HepG2 (cell line): ENCODE results near the gene PLIN1. TPM values are rescaled to one million over a fixed set of nuclear protein-coding genes. Genes with fewer than 3 reads are reported as not detected.

Experiments used
- ERF ChIP-seq: IDR thresholded peaks from 2 replicates; pipeline ENCODE4 v1.6.1; 2018; ENCODE audit warnings: missing biosample characterization, missing genetic modification reagents
- FOXJ3 ChIP-seq: sonication (generic); formaldehyde crosslinking; IDR thresholded peaks from 2 replicates; pipeline ENCODE4 v1.4.0; 2020; ENCODE audit warnings: missing genetic modification reagents, mild to moderate bottlenecking, borderline replicate concordance
- HHEX ChIP-seq: IDR thresholded peaks from 2 replicates; pipeline ENCODE4 v1.6.1; 2016; ENCODE audit warnings: control low read depth
- JARID2 ChIP-seq: sonication (generic); formaldehyde crosslinking; IDR thresholded peaks from 2 replicates; pipeline ENCODE4 v1.8.1; 2023; ENCODE audit warnings: missing genetic modification reagents, inconsistent platforms; ENCODE audit not compliant: insufficient replicate concordance
- KLF16 ChIP-seq, 2 experiments: sonication (generic) in 1 of 2; formaldehyde crosslinking in 1 of 2; IDR thresholded peaks; 2 replicates each; pipeline versions ENCODE4 v1.6.1 to v1.8.0; 2016 to 2023; ENCODE audit warnings: missing genetic modification reagents in 2 of 2, missing compliant biosample characterization in 1 of 2
- KMT2A ChIP-seq: sonication (generic); formaldehyde crosslinking; IDR thresholded peaks from 2 replicates; pipeline ENCODE4 v1.4.0; 2020; ENCODE audit warnings: missing genetic modification reagents
- MAFG ChIP-seq: sonication (generic); formaldehyde crosslinking; IDR thresholded peaks from 2 replicates; pipeline ENCODE4 v1.5.1; 2020; ENCODE audit warnings: mild to moderate bottlenecking, missing genetic modification reagents
- PHF8 ChIP-seq: sonication (generic); formaldehyde crosslinking; IDR thresholded peaks from 2 replicates; pipeline ENCODE4 v1.5.0; 2020; ENCODE audit warnings: missing genetic modification reagents
- SETDB1 ChIP-seq: sonication (generic); formaldehyde crosslinking; IDR thresholded peaks from 2 replicates; pipeline ENCODE4 v1.5.1; 2020; ENCODE audit warnings: missing genetic modification reagents, mild to moderate bottlenecking, borderline replicate concordance
- TGIF2 ChIP-seq: IDR thresholded peaks from 2 replicates; pipeline ENCODE4 v1.6.1; 2016; ENCODE audit warnings: control low read depth, missing compliant biosample characterization
- U2AF2 ChIP-seq: fragments of 200-400 bp; formaldehyde crosslinking; IDR thresholded peaks from 2 replicates; pipeline ENCODE4 v1.6.1; 2017; ENCODE audit warnings: low read depth, mild to moderate bottlenecking, low read length
- ZKSCAN5 ChIP-seq: sonication (generic); formaldehyde crosslinking; IDR thresholded peaks from 2 replicates; pipeline ENCODE4 v1.5.1; 2020; ENCODE audit warnings: mild to moderate bottlenecking, missing genetic modification reagents
- ZKSCAN8 ChIP-seq: IDR thresholded peaks from 2 replicates; pipeline ENCODE4 v1.6.1; 2016; ENCODE audit warnings: borderline replicate concordance, missing genetic modification reagents, missing compliant biosample characterization
- ZNF879 ChIP-seq: sonication (generic); formaldehyde crosslinking; IDR thresholded peaks from 2 replicates; pipeline ENCODE4 v1.8.1; 2023; ENCODE audit warnings: missing genetic modification reagents
- polyA plus RNA-seq, 8 experiments: library from polyadenylated mRNA; depleted of rRNA in 3 of 8; stranded (reverse) in 7 of 8; unstranded in 1 of 8; fragments of >200 nt; fragmentation: Illumina TruSeq in 4 of 8; extraction: Trizol in 4 of 8; gene quantifications; 2 replicates each; pipeline versions ENCODE4 v1.2.1 to v1.2.3, GENCODE V29; 2011 to 2016; ENCODE audit warnings: low read depth in 4 of 8, missing spikeins in 1 of 8, mixed read lengths in 1 of 8; ENCODE audit not compliant: insufficient read depth in 1 of 8
- total RNA-seq, 5 experiments: library from RNA; depleted of rRNA; stranded (reverse); fragments of >200 nt; fragmentation: Illumina TruSeq; extraction: Trizol; gene quantifications; 2 replicates each; pipeline ENCODE4 v1.2.3, GENCODE V29; 2016; ENCODE audit warnings: low read depth in 1 of 5
- TF ChIP-seq, protein P1 (sequence below): sonication (generic); formaldehyde crosslinking; IDR thresholded peaks from 2 replicates; pipeline ENCODE4 v1.4.0; 2020; ENCODE audit warnings: mild to moderate bottlenecking, low read depth, missing genetic modification reagents
- TF ChIP-seq, protein P2 (sequence below): sonication (generic); formaldehyde crosslinking; IDR thresholded peaks from 2 replicates; pipeline ENCODE4 v1.4.0; 2020; ENCODE audit warnings: missing genetic modification reagents
- TF ChIP-seq, protein P3 (sequence below): IDR thresholded peaks from 2 replicates; pipeline ENCODE4 v1.6.1; 2016; ENCODE audit warnings: missing genetic modification reagents, missing compliant biosample characterization
- TF ChIP-seq, protein P4 (sequence below): sonication (generic); formaldehyde crosslinking; IDR thresholded peaks from 2 replicates; pipeline ENCODE4 v1.5.1; 2020; ENCODE audit warnings: mild to moderate bottlenecking, missing genetic modification reagents, borderline replicate concordance

PLIN1 gene
- total and polyA plus RNA-seq, 2 of the 13 experiments (the other 11 are each of a cell fraction or from before 2014, with no cell fraction given) = 0.74 to 1.2 TPM

DNA sequence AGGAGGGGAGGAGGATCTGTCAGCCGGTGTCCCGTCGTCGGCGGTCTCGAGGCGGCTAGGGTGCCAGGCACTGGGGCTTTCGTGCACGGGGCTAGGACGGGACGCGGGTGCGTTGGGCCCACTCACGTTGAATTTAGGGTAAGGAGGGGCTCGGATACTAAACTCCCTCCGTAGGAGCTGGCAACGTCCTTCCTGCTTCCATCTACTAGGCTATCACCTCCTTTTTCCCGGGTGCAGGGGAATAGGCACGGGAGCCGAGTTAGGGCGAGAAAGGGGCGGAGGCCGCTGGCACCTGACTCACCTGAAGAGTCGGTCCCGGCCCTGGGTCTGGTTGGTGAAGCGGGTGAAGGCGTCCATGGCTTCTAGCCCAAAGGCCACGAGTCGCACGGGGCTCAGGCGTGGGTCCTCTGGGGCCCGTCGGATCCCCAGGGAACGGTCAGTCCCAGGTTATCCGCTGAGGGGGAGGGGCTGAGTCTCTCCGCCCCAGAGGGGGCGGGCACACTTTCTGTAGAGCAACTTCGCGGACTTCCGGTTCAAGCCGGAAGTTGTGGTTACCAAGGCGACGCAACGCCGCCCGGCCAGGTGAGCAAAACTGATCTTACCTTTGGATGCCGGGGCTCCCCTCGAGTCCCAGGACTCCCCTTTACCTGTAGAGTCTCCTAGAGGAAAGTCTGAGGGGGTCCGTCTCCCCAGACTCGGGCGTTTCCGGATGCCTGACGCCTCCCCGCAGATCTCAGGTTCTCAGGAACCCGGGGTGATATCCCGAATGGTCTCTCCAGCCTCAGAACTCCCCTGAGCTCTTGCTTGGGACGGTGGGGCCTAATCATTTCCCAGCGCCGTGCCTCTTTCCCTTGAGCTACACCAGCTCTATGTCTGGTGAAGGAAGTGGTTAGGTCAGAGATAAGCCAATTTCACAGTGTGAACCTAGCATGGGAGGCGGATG lies 11.4 kb upstream of the PLIN1 start, which contains the start of the genes PEX11A and WDR93 (continued):
- TF ChIP-seq ZKSCAN8 (CRISPR knock-in tag) (0 out of 2 replicates have a peak, but pooled peaks have one; percentile 15), PHF8 (CRISPR knock-in tag) (peak; percentile 83), SETDB1 (no peak), FOXJ3 (no peak), MAFG (CRISPR knock-in tag) (no peak), KMT2A (peak; percentile 78; the same call in 1 of the 2 replicates), TGIF2 (peak; percentile 54), KLF16 (CRISPR knock-in tag; IDR thresholded peaks at IDR 0.05) (peak in 1 of 2 experiments; percentile 70; a peak in 1 of 4 replicates), ZNF879 (CRISPR knock-in tag) (no peak), JARID2 (CRISPR knock-in tag) (no peak), HHEX (no peak), ERF (CRISPR knock-in tag) (peak; percentile 71; the same call in 1 of the 2 replicates), ZKSCAN5 (CRISPR knock-in tag) (peak; percentile 80; the same call in 1 of the 2 replicates), U2AF2 (peak; percentile 86; the same call in 1 of the 2 replicates)
- TF ChIP-seq, protein P1, sequence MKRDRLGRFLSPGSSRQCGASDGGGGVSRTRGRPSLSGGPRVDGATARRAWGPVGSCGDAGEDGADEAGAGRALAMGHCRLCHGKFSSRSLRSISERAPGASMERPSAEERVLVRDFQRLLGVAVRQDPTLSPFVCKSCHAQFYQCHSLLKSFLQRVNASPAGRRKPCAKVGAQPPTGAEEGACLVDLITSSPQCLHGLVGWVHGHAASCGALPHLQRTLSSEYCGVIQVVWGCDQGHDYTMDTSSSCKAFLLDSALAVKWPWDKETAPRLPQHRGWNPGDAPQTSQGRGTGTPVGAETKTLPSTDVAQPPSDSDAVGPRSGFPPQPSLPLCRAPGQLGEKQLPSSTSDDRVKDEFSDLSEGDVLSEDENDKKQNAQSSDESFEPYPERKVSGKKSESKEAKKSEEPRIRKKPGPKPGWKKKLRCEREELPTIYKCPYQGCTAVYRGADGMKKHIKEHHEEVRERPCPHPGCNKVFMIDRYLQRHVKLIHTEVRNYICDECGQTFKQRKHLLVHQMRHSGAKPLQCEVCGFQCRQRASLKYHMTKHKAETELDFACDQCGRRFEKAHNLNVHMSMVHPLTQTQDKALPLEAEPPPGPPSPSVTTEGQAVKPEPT (CRISPR knock-in tag) = no peak
- TF ChIP-seq, protein P2, sequence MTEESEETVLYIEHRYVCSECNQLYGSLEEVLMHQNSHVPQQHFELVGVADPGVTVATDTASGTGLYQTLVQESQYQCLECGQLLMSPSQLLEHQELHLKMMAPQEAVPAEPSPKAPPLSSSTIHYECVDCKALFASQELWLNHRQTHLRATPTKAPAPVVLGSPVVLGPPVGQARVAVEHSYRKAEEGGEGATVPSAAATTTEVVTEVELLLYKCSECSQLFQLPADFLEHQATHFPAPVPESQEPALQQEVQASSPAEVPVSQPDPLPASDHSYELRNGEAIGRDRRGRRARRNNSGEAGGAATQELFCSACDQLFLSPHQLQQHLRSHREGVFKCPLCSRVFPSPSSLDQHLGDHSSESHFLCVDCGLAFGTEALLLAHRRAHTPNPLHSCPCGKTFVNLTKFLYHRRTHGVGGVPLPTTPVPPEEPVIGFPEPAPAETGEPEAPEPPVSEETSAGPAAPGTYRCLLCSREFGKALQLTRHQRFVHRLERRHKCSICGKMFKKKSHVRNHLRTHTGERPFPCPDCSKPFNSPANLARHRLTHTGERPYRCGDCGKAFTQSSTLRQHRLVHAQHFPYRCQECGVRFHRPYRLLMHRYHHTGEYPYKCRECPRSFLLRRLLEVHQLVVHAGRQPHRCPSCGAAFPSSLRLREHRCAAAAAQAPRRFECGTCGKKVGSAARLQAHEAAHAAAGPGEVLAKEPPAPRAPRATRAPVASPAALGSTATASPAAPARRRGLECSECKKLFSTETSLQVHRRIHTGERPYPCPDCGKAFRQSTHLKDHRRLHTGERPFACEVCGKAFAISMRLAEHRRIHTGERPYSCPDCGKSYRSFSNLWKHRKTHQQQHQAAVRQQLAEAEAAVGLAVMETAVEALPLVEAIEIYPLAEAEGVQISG = peak; percentile 65; the same call in 1 of the 2 replicates
- TF ChIP-seq, protein P3, sequence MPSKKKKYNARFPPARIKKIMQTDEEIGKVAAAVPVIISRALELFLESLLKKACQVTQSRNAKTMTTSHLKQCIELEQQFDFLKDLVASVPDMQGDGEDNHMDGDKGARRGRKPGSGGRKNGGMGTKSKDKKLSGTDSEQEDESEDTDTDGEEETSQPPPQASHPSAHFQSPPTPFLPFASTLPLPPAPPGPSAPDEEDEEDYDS (CRISPR knock-in tag) = peak; percentile 80
- TF ChIP-seq, protein P4, sequence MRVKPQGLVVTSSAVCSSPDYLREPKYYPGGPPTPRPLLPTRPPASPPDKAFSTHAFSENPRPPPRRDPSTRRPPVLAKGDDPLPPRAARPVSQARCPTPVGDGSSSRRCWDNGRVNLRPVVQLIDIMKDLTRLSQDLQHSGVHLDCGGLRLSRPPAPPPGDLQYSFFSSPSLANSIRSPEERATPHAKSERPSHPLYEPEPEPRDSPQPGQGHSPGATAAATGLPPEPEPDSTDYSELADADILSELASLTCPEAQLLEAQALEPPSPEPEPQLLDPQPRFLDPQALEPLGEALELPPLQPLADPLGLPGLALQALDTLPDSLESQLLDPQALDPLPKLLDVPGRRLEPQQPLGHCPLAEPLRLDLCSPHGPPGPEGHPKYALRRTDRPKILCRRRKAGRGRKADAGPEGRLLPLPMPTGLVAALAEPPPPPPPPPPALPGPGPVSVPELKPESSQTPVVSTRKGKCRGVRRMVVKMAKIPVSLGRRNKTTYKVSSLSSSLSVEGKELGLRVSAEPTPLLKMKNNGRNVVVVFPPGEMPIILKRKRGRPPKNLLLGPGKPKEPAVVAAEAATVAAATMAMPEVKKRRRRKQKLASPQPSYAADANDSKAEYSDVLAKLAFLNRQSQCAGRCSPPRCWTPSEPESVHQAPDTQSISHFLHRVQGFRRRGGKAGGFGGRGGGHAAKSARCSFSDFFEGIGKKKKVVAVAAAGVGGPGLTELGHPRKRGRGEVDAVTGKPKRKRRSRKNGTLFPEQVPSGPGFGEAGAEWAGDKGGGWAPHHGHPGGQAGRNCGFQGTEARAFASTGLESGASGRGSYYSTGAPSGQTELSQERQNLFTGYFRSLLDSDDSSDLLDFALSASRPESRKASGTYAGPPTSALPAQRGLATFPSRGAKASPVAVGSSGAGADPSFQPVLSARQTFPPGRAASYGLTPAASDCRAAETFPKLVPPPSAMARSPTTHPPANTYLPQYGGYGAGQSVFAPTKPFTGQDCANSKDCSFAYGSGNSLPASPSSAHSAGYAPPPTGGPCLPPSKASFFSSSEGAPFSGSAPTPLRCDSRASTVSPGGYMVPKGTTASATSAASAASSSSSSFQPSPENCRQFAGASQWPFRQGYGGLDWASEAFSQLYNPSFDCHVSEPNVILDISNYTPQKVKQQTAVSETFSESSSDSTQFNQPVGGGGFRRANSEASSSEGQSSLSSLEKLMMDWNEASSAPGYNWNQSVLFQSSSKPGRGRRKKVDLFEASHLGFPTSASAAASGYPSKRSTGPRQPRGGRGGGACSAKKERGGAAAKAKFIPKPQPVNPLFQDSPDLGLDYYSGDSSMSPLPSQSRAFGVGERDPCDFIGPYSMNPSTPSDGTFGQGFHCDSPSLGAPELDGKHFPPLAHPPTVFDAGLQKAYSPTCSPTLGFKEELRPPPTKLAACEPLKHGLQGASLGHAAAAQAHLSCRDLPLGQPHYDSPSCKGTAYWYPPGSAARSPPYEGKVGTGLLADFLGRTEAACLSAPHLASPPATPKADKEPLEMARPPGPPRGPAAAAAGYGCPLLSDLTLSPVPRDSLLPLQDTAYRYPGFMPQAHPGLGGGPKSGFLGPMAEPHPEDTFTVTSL = no peak
